GM12801 (cell line): ENCODE measurements around the gene SEPTIN8.

Experiments
- CTCF ChIP-seq: IDR thresholded peaks from one replicate; pipeline ENCODE4 v1.5.1; 2011; ENCODE audit warnings: control low read depth; ENCODE audit not compliant: insufficient read length; ENCODE audit errors: extremely low read depth

The SEPTIN8 gene

GRCh38 chr5:132714456-132715307 lies 62.4 kb downstream of the SEPTIN8 start:
- no peak for TF ChIP-seq CTCF

GRCh38 chr5:132708645-132709044 lies 68.4 kb downstream of the SEPTIN8 start:
- no peak for TF ChIP-seq CTCF

- no peak for TF ChIP-seq CTCF
Measured at GRCh38 chr5:132704875-132705274, 72.2 kb downstream of the SEPTIN8 start.
